ENCODE results near the gene RBPJ. TPM values are rescaled to one million over a fixed set of nuclear protein-coding genes. Genes with fewer than 3 reads are reported as not detected.

Gene RBPJ
- total RNA-seq, 1 donor from 2014 or later = 51.4 TPM

DNA sequence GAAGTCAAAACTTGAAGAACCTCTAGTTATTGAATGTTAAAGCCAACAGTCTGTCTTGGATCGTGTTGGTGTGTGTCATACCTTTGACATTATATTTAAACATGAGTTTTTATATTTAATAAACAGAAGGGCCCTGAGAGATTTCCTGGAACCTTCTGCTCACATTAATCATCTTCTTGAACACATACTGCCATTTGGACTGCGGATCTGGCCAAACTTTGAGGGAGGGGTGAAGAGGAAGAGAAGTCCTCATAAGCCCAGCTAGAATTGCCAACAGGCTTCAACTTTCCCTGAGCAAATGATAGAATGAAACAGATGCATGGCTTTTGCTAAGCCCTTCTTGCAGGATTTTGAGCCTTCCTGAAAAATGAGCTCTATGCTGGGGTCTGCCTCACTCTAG is 142.1 kb downstream of the RBPJ start:
- H3K4me1 Mint-ChIP-seq = peaks cover 6% of the 10 kb centered on the region
- intact Hi-C loops (cut with micrococcal nuclease) = no loop called here
- H3K4me3 Mint-ChIP-seq = no peak overlapping the region
- H3K27me3 Mint-ChIP-seq = peaks cover 12% of the 10 kb centered on the region
- no peak overlapping the region for H3K27ac Mint-ChIP-seq
- no peaks in the 10 kb centered on the region for H3K9me3 Mint-ChIP-seq
- ATAC-seq (ENCODE audit: low read depth) (no peak), DNase-seq (no peak)
- ChIA-PET CTCF (interaction anchor here (6.5 kb wide), 1 partner anchor 545 kb away, joined by 63 read pairs; no protein-coding TSS in a partner anchor), POLR2A (interaction anchor here (1.1 kb wide), 1 partner anchor 547 kb away, joined by 3 read pairs; no protein-coding TSS in a partner anchor)
- H3K36me3 Mint-ChIP-seq (ENCODE audit: low read depth) = no peaks in the 10 kb centered on the region
- TF ChIP-seq CTCF (IDR thresholded peaks at IDR 0.05) = no peak

GRCh38 chr4:26463386-26463785 is 142.6 kb downstream of the RBPJ start:
- DNase-seq (no peak), ATAC-seq (ENCODE audit: low read depth) (no peak)
- Mint-ChIP-seq H3K36me3 (ENCODE audit: low read depth) (no peaks in the 10 kb centered on the region), H3K27me3 (peaks cover 12% of the 10 kb centered on the region), H3K27ac (no peak overlapping the region), H3K9me3 (no peaks in the 10 kb centered on the region), H3K4me1 (peaks cover 6% of the 10 kb centered on the region), H3K4me3 (no peak overlapping the region)
- TF ChIP-seq CTCF (IDR thresholded peaks at IDR 0.05) = no peak
- CTCF ChIA-PET = interaction anchor here (6.5 kb wide), 1 partner anchor 545 kb away, joined by 63 read pairs; no protein-coding TSS in a partner anchor
- intact Hi-C loops (cut with micrococcal nuclease) = no loop called here
- POLR2A ChIA-PET = no interaction called here

GRCh38 chr4:26464420-26465095 is 143.7 kb downstream of the RBPJ start:
- no peak for DNase-seq
- Mint-ChIP-seq H3K27me3 (peaks cover 12% of the 10 kb centered on the region), H3K36me3 (ENCODE audit: low read depth) (no peaks in the 10 kb centered on the region), H3K27ac (no peak overlapping the region), H3K4me1 (no peaks in the 10 kb centered on the region), H3K9me3 (no peaks in the 10 kb centered on the region), H3K4me3 (no peak overlapping the region)
- ATAC-seq (ENCODE audit: low read depth) = no peak
- CTCF ChIA-PET = no interaction called here
- TF ChIP-seq CTCF (IDR thresholded peaks at IDR 0.05) = no peak
- intact Hi-C loops (cut with micrococcal nuclease) = no loop called here
- POLR2A ChIA-PET = no interaction called here

DNA sequence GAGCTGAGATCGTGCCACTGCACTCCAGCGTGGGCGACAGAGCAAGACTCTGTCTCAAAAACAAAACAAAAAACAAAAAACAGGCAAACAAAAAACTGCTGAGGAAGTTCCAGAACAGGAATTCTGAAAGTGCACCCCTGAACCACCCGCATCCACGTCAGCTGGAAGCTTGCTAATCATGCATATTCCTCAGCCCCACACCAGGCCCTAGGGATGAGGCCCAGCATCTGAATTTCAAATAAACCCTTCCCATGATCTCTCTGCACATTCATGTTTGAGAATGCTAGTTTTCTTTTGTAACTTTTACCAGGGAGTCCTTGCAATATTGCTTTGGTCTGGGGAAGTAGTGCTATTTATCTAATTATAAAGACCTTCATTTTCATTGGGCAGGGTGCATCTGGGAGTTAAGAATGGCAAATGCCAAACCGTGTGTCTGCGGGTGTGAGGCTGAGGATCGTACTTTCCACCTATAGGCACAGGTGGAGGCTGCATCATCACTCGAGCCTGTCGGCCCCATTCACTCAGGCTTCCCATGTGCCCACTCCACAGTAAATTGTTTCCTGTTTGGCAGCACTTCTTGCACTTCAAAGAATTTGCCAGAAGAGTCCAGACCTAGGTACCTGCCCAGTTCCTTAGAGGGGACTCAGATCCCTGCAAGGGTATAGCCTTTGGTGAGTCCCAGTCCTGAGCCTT is 145.9 kb downstream of the RBPJ start:
- H3K27me3 Mint-ChIP-seq = peaks cover 12% of the 10 kb centered on the region
- H3K27ac Mint-ChIP-seq = no peak overlapping the region
- H3K4me1 Mint-ChIP-seq = no peaks in the 10 kb centered on the region
- DNase-seq (no peak), ATAC-seq (ENCODE audit: low read depth) (no peak)
- POLR2A ChIA-PET = no interaction called here
- H3K36me3 Mint-ChIP-seq (ENCODE audit: low read depth) = no peaks in the 10 kb centered on the region
- intact Hi-C loops (cut with micrococcal nuclease) = no loop called here
- no peak for TF ChIP-seq CTCF (IDR thresholded peaks at IDR 0.05)
- CTCF ChIA-PET = no interaction called here
- H3K9me3 Mint-ChIP-seq = no peaks in the 10 kb centered on the region
- H3K4me3 Mint-ChIP-seq = no peak overlapping the region

- Mint-ChIP-seq H3K9me3 (no peaks in the 10 kb centered on the region), H3K27me3 (peaks cover 12% of the 10 kb centered on the region), H3K4me1 (no peaks in the 10 kb centered on the region), H3K4me3 (no peak overlapping the region), H3K27ac (no peak overlapping the region), H3K36me3 (ENCODE audit: low read depth) (no peaks in the 10 kb centered on the region)
- no peak for ATAC-seq (ENCODE audit: low read depth)
- no peak for DNase-seq
- intact Hi-C loops (cut with micrococcal nuclease) = no loop called here
- ChIA-PET POLR2A (no interaction called here), CTCF (no interaction called here)
- no peak for TF ChIP-seq CTCF (IDR thresholded peaks at IDR 0.05)
These were observed 146.9 kb downstream of the RBPJ start for GRCh38 chr4:26467724-26468123.
